ENCODE results near the gene NDRG2.
"Not testable (repeated sequence)": the region's sequence is repeated elsewhere in the genome, so short reads cannot be mapped to it uniquely, and the experiment has no call there.

NDRG2 gene

GRCh38 chr14:21003788-21004346 is 21.0 kb downstream of the NDRG2 start:
- no peak for DNase-seq

- DNase-seq = no peak
Observed at GRCh38 chr14:21001218-21001617, 23.6 kb downstream of the NDRG2 start.

GRCh38 chr14:20999591-20999990 is 25.3 kb downstream of the NDRG2 start:
- no peak for DNase-seq

GRCh38 chr14:20998674-20999366 is 26.0 kb downstream of the NDRG2 start, which contains the start of gene SLC39A2:
SLC39A2 (plus strand) TSS chr14:20999293; CDS start chr14:20999447, 154 bp downstream.
- no peak for DNase-seq

DNA sequence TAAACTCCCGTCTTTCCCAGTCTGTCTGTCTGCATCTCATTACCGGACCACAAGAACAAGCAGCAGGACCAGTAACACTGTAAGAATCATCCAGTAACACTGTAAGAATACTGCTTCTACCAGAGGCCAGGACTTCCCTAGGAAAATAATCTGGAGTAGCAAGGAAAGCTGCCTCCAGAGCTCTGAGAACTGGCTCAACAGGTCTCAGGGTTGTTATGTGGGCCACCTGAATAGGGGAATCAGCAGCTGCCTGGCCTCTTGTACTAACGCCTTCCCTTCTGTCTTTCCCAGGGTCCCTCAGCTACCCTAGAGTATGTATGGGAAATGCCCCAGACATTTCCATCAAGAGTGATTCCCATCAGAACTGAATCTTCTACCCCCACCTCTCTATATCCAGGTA is 26.7 kb downstream of the NDRG2 start:
- no peak for DNase-seq

- DNase-seq = no peak
Observed at GRCh38 chr14:20997564-20997963, 27.3 kb downstream of the NDRG2 start.

DNA sequence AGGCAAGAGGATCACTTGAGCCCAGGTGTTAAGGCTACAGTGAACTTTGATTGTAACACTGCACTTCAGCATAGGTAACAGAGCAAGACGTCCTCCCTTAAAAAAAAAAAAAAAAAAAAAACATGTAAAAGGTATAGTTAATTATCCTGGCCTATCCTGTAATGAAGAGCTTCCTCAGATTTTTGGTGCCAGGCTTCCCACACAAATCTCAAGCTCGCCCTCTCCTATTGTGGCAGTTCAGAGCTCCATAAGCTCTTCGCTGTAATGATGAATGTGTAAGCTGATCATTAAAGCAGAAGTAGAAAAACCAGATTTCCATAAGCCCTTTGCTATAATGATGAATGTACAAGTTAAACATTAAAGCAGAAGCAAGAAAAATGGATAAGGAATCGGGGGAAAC is 27.7 kb downstream of the NDRG2 start:
- DNase-seq = no peak

DNA sequence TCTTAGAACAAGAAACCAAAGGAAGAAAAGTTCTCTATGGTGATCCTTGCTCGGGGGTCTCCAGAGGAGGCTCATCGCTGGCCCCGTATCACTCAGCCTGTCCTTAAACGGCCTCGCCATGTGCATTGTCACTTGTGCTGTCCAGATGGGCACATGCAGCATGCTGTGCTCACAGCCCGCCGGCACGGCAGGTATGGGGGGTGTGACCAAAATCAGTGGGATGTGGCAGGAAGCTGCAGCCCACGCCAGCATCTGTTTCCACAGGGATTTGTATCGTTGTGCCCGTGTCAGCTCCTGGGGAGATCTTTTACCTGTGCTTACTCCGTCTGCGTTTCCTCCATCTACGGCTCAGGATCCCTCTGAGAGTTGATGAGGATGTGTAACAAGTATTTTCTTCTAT is 28.3 kb downstream of the NDRG2 start:
- DNase-seq = no peak

DNA sequence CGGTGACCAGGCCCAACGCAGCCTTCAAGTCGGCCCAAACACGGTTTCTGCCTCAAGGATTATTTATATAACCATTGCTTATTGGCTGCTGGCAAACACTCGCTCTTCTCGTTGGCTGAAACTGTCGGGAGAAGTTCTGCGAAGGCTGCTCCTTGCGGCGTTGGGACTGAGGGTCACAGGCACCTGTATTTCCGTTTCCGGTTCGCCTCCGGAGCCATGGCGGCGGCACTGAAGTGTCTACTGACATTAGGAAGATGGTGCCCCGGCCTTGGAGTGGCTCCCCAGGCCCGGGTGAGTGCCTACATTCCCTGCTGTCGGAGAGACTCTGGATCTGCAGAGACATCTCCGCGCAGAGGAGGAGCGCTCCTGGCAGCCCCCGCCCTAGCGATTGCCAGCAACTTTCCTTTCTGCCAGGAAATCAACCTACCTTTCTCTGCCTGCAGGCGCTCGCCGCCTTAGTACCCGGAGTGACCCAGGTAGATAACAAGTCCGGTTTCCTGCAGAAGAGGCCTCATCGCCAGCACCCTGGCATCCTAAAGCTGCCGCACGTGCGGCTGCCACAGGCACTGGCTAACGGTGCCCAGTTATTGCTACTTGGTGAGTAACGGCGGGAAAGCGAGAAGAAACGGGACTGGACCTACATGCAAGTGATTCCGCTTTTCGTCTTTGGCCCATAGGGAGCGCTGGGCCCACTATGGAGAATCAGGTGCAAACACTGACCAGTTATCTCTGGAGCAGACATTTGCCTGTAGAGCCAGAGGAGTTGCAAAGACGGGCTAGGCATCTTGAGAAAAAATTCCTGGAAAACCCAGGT is 34.9 kb downstream of the NDRG2 start, which contains the start of gene METTL17:
METTL17 (plus strand) TSS at position 194 of the 814 bp plus-strand sequence; CDS start at position 217, 23 bp downstream.
- DNase-seq = peak; percentile 75 to 80

DNA sequence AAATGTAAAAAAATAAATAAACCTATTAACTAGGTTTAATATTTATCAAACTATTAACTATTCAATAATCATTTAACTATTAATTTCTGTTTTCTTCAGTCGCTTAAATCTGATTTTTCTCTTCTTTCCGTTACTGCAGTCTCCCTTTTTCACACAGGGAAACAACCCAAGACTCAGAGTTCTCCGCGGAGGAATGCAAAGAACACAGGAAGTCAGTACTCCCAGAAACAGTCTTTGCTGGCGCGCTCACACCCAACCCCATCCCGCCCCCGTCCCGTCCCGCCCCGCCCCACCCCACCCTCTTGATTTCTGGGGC is 35.4 kb downstream of the NDRG2 start:
- DNase-seq = no peak

- DNase-seq = no peak
Observed at GRCh38 chr14:20988717-20989470, 36.0 kb downstream of the NDRG2 start.

- DNase-seq = no peak
Observed at GRCh38 chr14:20986811-20987210, 38.0 kb downstream of the NDRG2 start.

DNA sequence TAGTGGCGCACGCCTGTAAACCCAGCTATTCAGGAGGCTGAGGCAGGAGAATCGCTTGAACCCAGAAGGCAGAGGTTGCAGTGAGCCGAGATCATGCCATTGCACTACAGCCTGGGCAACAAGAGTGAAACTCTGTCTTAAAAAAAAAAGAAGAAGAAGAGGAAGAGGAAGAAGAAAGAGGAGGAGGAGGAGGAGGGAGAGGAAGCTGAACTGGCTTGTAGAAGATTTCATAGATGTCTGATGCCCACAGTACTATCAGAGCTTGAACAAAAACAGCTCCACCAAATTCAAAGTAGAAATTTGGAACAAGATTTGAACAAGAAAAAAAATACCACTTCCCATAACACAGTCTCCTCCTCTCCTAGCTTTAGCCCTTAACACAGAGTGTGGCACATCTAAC is 39.2 kb downstream of the NDRG2 start:
- not testable (repeated sequence) for DNase-seq

DNA sequence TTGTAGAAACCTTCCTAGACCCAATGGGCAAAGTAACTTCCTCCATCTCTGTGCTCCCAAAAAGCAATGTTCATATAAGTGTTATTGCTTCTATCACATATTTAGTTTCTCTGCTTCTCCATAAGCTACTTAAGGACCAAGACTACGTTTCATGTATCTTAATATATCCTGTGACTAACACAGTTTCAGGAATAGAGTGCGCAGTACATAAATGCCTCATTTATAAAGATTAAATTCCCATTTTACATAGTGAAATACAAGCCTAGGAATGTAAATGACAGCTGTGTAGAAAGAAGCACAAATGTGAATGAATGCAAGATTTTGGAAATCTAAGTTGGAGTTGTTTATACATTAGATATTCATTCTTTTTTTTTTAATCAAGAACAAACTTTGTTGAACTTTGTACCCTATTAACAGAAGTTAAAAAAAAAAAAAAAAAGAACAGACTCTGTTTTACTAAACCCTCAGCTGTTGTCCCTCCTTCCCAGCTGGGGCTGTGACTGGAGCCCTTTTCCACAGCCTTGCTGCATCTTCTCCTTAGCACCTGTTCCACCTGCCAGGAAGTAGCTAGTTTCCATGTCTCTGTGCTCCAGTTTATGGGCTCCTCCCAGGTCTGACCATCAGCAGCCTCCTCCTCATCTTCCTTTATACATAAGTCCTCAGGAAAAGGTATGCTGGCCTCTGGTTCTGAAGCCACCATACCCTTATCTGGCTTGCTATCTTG is 42.1 kb downstream of the NDRG2 start:
- DNase-seq = no peak

DNA sequence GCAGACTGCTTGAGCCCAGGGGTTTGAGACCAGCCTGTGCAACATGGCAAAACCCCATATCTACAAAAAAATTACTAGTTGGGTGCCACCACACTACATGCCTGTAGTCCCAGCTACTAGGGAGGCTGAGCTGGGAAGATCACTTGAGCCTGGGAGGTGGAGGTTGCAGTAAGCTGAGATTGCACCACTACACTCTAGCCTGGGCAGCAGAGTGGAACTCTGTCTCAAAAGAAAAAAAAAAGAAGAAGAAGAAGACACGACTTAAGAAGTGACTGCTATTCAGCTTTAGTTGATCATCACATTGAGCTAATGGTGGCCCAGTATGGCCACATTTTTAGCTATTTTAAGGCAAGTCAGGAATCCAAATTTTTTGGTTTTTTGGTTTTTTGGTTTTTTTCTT is 44.0 kb downstream of the NDRG2 start:
- DNase-seq = no peak

DNA sequence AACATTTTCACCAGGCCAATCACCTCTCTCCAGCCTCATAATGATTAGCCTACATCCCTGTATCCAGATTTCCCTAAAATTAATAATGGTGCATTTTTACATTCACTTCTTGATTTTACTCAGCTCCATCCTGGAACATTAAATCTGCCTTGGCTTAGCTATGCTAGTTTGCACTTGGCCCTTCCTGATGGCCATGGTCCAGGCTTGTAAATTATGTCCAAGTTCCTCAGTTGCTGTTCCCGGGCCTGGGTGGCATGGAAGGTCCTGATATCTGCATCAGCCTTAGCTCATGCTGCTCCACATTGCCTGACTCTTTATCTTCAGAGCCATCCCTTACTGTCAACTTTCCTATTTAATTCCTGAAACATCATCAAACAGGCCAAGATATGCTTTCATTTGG is 46.2 kb downstream of the NDRG2 start:
- DNase-seq = no peak

DNA sequence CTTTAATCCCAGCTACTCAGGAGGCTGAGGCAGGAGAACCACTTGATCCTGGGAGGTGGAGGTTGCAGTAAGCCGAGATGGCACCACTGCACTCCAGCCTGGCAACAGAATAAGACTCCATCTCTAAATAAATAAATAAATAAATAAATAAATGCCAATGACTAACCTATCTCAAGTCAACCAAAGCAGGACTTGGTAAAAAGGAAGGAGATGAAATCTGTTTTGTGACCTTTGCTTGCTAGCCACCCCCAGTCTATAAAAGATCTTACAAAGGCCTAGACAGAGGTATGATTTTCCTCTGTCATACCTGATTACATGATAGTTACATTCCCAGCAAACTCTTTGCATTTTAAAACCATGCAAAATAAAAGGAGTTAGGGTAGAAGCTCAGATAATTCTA is 48.6 kb downstream of the NDRG2 start:
- DNase-seq = no peak

GRCh38 chr14:20973501-20973900 is 51.4 kb downstream of the NDRG2 start:
- no peak for DNase-seq

GRCh38 chr14:20971705-20972021 is 53.2 kb downstream of the NDRG2 start:
- no peak for DNase-seq

- peak; percentile 69 for DNase-seq
Observed at GRCh38 chr14:20970983-20971704, 53.7 kb downstream of the NDRG2 start.

- no peak for DNase-seq
Observed at GRCh38 chr14:20970647-20970982, 54.2 kb downstream of the NDRG2 start.

GRCh38 chr14:20969336-20969735 is 55.5 kb downstream of the NDRG2 start:
- no peak for DNase-seq
